Measurements from ENCODE around the gene LRRC71.
"Not testable (repeated sequence)": the region's sequence is repeated elsewhere in the genome, so short reads cannot be mapped to it uniquely, and the experiment has no call there.

The LRRC71 gene

GRCh38 chr1:156905651-156906050, 14.8 kb upstream of the LRRC71 start:
- DNase-seq = no peak

- DNase-seq = no peak
Measured at GRCh38 chr1:156906206-156906906, 14.1 kb upstream of the LRRC71 start.

- DNase-seq = no peak
Measured at GRCh38 chr1:156908541-156908940, 11.9 kb upstream of the LRRC71 start.

GRCh38 chr1:156908955-156909354, 11.5 kb upstream of the LRRC71 start:
- DNase-seq = no peak

- DNase-seq = no peak
Measured at GRCh38 chr1:156909671-156910070, 10.8 kb upstream of the LRRC71 start.

- peak; percentile 36 for DNase-seq
Measured at GRCh38 chr1:156910309-156910782, 10.1 kb upstream of the LRRC71 start.

- no peak for DNase-seq
Measured at GRCh38 chr1:156911577-156912298, 8.7 kb upstream of the LRRC71 start.

GRCh38 chr1:156912310-156912709, 8.1 kb upstream of the LRRC71 start:
- DNase-seq = no peak

GRCh38 chr1:156912861-156913808, 7.3 kb upstream of the LRRC71 start:
- DNase-seq = no peak

GRCh38 chr1:156913809-156914387, 6.5 kb upstream of the LRRC71 start:
- DNase-seq = no peak

GRCh38 chr1:156914440-156914856, 6.0 kb upstream of the LRRC71 start:
- no peak for DNase-seq

GRCh38 chr1:156921053-156921529, 659 bp downstream of the LRRC71 start:
- no peak for DNase-seq

- no peak for DNase-seq
Measured at GRCh38 chr1:156922986-156923669, 2.7 kb downstream of the LRRC71 start.

- DNase-seq = no peak
Measured at GRCh38 chr1:156923670-156924477, 3.4 kb downstream of the LRRC71 start.

GRCh38 chr1:156924478-156925153, 4.2 kb downstream of the LRRC71 start:
- DNase-seq = no peak

- no peak for DNase-seq
Measured at GRCh38 chr1:156925154-156926010, 5.0 kb downstream of the LRRC71 start.

GRCh38 chr1:156926175-156926574, 5.7 kb downstream of the LRRC71 start:
- DNase-seq = no peak

GRCh38 chr1:156926695-156927094, 6.3 kb downstream of the LRRC71 start:
- DNase-seq = not testable (repeated sequence)

Measured in central memory CD4-positive, alpha-beta T cell (primary cell).